SU-DHL-6 (cell line): ENCODE measurements around the gene SRP54.

Experiments used
- H2AFZ ChIP-seq: fragments of 200-600 bp; sonication (generic); 2 replicates; pipeline ENCODE4 v1.6.1; 2014; ENCODE audit warnings: low read depth, mild to moderate bottlenecking, moderate library complexity, mixed read lengths, antibody characterized with exemption, low read length; ENCODE audit not compliant: severe bottlenecking
- H3F3A ChIP-seq: fragments of 200-600 bp; shearing (Covaris generic); 2 replicates; pipeline ENCODE4 v1.6.0; 2016; ENCODE audit warnings: antibody characterized with exemption, mild to moderate bottlenecking; ENCODE audit not compliant: insufficient read depth
- H3K27ac ChIP-seq: fragments of 200-600 bp; sonication (generic); 2 replicates; pipeline ENCODE4 v1.5.1; 2016; ENCODE audit warnings: low read depth, mild to moderate bottlenecking, low read length, moderate library complexity, mixed read lengths
- H3K27me3 ChIP-seq: fragments of 200-600 bp; sonication (generic), shearing (Covaris generic); 2 replicates; pipeline ENCODE4 v1.6.0; 2014; ENCODE audit warnings: mild to moderate bottlenecking, low read length
- H3K36me3 ChIP-seq: fragments of 200-600 bp; sonication (generic); 2 replicates; pipeline ENCODE4 v1.6.1; 2014; ENCODE audit warnings: mild to moderate bottlenecking, low read length, mixed read lengths
- H3K4me2 ChIP-seq: fragments of 300-600, 200-600 bp; shearing (Covaris generic), sonication (generic); 2 replicates; pipeline ENCODE4 v1.6.0; 2014; ENCODE audit warnings: low read length, low read depth, mild to moderate bottlenecking; ENCODE audit not compliant: poor library complexity, severe bottlenecking
- H3K4me3 ChIP-seq: fragments of 200-600 bp; sonication (generic); 2 replicates; pipeline ENCODE4 v1.5.1; 2014; ENCODE audit warnings: antibody characterized with exemption, low read length, mild to moderate bottlenecking, mixed read lengths; ENCODE audit not compliant: insufficient read depth, poor library complexity, severe bottlenecking
- H3K79me2 ChIP-seq: fragments of 200-600 bp; sonication (generic); 2 replicates; pipeline ENCODE4 v1.6.1; 2014; ENCODE audit warnings: mild to moderate bottlenecking, low read length, moderate library complexity; ENCODE audit not compliant: insufficient read depth
- H3K9ac ChIP-seq: fragments of 200-600 bp; sonication (generic); 2 replicates; pipeline ENCODE4 v1.7.0; 2014; ENCODE audit warnings: mild to moderate bottlenecking, low read length
- H3K9me2 ChIP-seq: fragments of 200-600 bp; sonication (generic); replicated peaks from 2 replicates; pipeline ENCODE4 v1.6.1; 2014; ENCODE audit warnings: low read length; ENCODE audit not compliant: insufficient read depth
- H3K9me3 ChIP-seq: fragments of 200-600 bp; sonication (generic); 2 replicates; pipeline ENCODE4 v1.6.1; 2014; ENCODE audit warnings: low read length, mixed read lengths; ENCODE audit not compliant: insufficient read depth
- H4K20me1 ChIP-seq: fragments of 200-600 bp; sonication (generic); 2 replicates; pipeline ENCODE4 v1.6.1; 2014; ENCODE audit warnings: low read depth, mild to moderate bottlenecking, antibody characterized with exemption, low read length, moderate library complexity, mixed read lengths
- EZH2phosphoT487 ChIP-seq: fragments of 200-600 bp; sonication (generic), shearing (Covaris generic); conservative IDR thresholded peaks from 2 replicates; pipeline ENCODE4 v1.6.1; 2018; ENCODE audit warnings: mild to moderate bottlenecking, antibody characterized with exemption, low read length, moderate library complexity, mixed read lengths
- TF ChIP-seq, protein P1 (sequence below): fragments of 200-600 bp; sonication (generic); IDR thresholded peaks from one replicate; pipeline ENCODE4 v1.5.1; 2017; ENCODE audit warnings: antibody characterized with exemption, mild to moderate bottlenecking, low read length, moderate library complexity; ENCODE audit not compliant: insufficient read depth, poor library complexity, severe bottlenecking

SRP54 gene

DNA sequence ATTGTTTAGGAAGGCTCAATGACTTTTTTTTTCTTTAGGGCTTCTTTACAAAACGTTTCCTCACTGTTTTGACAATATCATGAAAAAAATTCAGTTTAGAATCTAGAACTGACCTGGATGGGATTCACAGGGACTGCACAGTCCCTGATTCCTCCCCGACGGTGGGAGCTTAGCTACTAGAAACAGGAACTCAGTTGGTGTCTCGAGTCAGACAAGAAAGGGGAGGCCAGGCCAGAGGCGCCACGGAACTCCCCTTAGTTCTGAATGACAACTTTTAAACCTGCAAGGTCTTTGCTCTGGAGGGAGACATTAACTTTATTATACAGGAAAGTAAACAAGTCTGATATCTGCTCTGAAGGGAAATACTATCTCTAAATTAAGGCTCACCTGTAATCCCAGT is 45.4 kb upstream of the SRP54 start:
- Histone ChIP-seq H2AFZ (no peak overlapping the region), H3K9me3 (no peaks in the 10 kb centered on the region), H3K4me2 (no peak overlapping the region), H3K4me3 (no peak overlapping the region), H4K20me1 (no peaks in the 10 kb centered on the region), H3K27me3 (no peaks in the 10 kb centered on the region), H3F3A (no peaks in the 10 kb centered on the region), H3K79me2 (no peaks in the 10 kb centered on the region), H3K27ac (no peak overlapping the region), H3K36me3 (no peaks in the 10 kb centered on the region), H3K9me2 (no peaks in the 10 kb centered on the region), H3K9ac (no peak overlapping the region)
- TF ChIP-seq, protein P1, sequence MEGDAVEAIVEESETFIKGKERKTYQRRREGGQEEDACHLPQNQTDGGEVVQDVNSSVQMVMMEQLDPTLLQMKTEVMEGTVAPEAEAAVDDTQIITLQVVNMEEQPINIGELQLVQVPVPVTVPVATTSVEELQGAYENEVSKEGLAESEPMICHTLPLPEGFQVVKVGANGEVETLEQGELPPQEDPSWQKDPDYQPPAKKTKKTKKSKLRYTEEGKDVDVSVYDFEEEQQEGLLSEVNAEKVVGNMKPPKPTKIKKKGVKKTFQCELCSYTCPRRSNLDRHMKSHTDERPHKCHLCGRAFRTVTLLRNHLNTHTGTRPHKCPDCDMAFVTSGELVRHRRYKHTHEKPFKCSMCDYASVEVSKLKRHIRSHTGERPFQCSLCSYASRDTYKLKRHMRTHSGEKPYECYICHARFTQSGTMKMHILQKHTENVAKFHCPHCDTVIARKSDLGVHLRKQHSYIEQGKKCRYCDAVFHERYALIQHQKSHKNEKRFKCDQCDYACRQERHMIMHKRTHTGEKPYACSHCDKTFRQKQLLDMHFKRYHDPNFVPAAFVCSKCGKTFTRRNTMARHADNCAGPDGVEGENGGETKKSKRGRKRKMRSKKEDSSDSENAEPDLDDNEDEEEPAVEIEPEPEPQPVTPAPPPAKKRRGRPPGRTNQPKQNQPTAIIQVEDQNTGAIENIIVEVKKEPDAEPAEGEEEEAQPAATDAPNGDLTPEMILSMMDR, result no peak
- TF ChIP-seq EZH2phosphoT487, result no peak

DNA sequence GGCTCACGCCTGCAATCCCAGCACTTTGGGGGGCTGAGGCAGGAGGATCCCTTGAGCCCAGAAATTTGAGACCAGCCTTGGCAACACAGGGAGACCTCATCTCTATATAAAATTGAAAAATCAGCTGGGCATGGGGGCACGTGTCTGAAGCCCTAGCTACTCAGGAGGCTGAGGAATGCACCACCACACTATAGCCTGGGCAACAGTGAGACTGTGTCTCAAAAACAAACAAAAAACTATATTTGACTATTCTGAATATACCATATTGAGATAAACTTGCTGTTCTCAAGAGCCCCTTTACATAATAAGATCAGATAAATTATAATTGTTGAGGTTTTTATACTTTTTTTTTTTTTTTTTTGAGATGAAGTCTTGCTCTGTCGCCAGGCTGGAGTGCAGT is 44.9 kb upstream of the SRP54 start:
- Histone ChIP-seq H3K9ac (no peak overlapping the region), H2AFZ (no peak overlapping the region), H4K20me1 (no peaks in the 10 kb centered on the region), H3K9me2 (no peaks in the 10 kb centered on the region), H3K27me3 (no peaks in the 10 kb centered on the region), H3K4me3 (no peak overlapping the region), H3F3A (no peaks in the 10 kb centered on the region), H3K27ac (no peak overlapping the region), H3K36me3 (no peaks in the 10 kb centered on the region), H3K4me2 (no peak overlapping the region), H3K79me2 (no peaks in the 10 kb centered on the region), H3K9me3 (no peaks in the 10 kb centered on the region)
- TF ChIP-seq, protein P1, result no peak
- no peak for TF ChIP-seq EZH2phosphoT487

DNA sequence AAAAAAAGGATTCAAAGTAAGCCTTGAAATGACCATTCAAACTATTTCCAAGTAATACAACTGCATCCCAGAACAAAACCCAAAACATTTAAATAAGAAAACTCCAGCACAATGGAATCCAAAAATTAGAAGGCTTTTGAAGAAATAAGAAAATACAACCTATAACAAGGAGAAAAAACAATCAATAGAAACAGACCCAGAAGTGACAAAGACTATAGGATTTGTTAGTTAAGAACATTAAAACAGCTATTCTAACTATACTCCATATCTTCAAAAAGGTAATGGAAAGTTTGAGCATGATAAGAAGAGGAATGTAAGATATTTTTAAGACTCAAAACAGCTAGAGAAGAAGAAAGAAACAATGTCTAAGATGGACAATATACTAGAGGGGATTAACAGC is 39.3 kb upstream of the SRP54 start:
- Histone ChIP-seq H3K79me2 (no peaks in the 10 kb centered on the region), H3K27me3 (no peaks in the 10 kb centered on the region), H3K9me3 (no peaks in the 10 kb centered on the region), H3K4me3 (no peak overlapping the region), H3K9me2 (no peaks in the 10 kb centered on the region), H2AFZ (no peak overlapping the region), H3K27ac (no peak overlapping the region), H3K36me3 (0 out of 2 replicates have a peak, but pooled peaks cover 2% of the 10 kb centered on the region), H3K4me2 (no peak overlapping the region), H3K9ac (no peak overlapping the region), H3F3A (peaks cover 5% of the 10 kb centered on the region; the same call in 1 of the 2 replicates), H4K20me1 (no peaks in the 10 kb centered on the region)
- TF ChIP-seq, protein P1, result no peak
- TF ChIP-seq EZH2phosphoT487, result no peak

DNA sequence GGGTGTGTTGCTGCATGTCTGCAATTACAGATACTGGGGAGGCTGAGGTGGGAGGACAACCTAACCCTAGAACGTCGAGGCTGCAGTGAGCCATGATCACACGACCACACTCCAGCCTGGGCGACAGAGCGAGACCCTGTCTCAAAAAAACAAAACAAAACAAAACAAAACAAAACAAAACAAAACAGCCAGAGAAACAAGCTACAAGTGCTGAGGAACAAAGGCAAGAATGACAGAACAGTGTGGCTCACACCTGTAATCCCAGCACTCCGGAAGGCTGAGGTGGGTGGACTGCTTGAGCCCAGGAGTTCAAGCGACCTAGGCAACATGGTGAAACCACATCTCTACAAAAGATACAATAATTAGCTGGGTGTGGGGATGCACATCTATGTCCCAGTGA is 38.0 kb upstream of the SRP54 start:
- Histone ChIP-seq H4K20me1 (no peaks in the 10 kb centered on the region), H3K4me2 (no peak overlapping the region), H3K27me3 (no peaks in the 10 kb centered on the region), H3K27ac (no peak overlapping the region), H3K79me2 (no peaks in the 10 kb centered on the region), H3K4me3 (no peak overlapping the region), H3K9me2 (no peaks in the 10 kb centered on the region), H2AFZ (no peak overlapping the region), H3K9ac (no peak overlapping the region), H3K9me3 (no peaks in the 10 kb centered on the region), H3F3A (peaks cover 5% of the 10 kb centered on the region; the same call in 1 of the 2 replicates), H3K36me3 (0 out of 2 replicates have a peak, but pooled peaks cover 2% of the 10 kb centered on the region)
- TF ChIP-seq, protein P1, result no peak
- TF ChIP-seq EZH2phosphoT487, result no peak
